ENCODE measurements around the gene KBTBD13.
"Not testable (repeated sequence)": the region's sequence is repeated elsewhere in the genome, so short reads cannot be mapped to it uniquely, and the experiment has no call there.

Gene KBTBD13

GRCh38 chr15:65089206-65089824, 12.8 kb downstream of the KBTBD13 start:
- DNase-seq (ENCODE audit: low spot score): no peak

- no peak for DNase-seq (ENCODE audit: low spot score)
These were observed 15.6 kb downstream of the KBTBD13 start for GRCh38 chr15:65091946-65092770.

GRCh38 chr15:65092911-65093792, 16.6 kb downstream of the KBTBD13 start:
- no peak for DNase-seq (ENCODE audit: low spot score)

- not testable (repeated sequence) for DNase-seq (ENCODE audit: low spot score)
These were observed 17.2 kb downstream of the KBTBD13 start for GRCh38 chr15:65093793-65094170.

GRCh38 chr15:65094294-65094995, 17.9 kb downstream of the KBTBD13 start:
- DNase-seq (ENCODE audit: low spot score): no peak

- DNase-seq (ENCODE audit: low spot score): no peak
These were observed 18.6 kb downstream of the KBTBD13 start for GRCh38 chr15:65095011-65095746.

- DNase-seq (ENCODE audit: low spot score): no peak
These were observed 19.2 kb downstream of the KBTBD13 start for GRCh38 chr15:65095747-65096104.

- DNase-seq (ENCODE audit: low spot score): no peak
These were observed 20.2 kb downstream of the KBTBD13 start for GRCh38 chr15:65096481-65097385.

- DNase-seq (ENCODE audit: low spot score): no peak
These were observed 21.2 kb downstream of the KBTBD13 start for GRCh38 chr15:65097651-65098263.

GRCh38 chr15:65099336-65099735, 22.8 kb downstream of the KBTBD13 start:
- no peak for DNase-seq (ENCODE audit: low spot score)

GRCh38 chr15:65099801-65100200, 23.3 kb downstream of the KBTBD13 start:
- not testable (repeated sequence) for DNase-seq (ENCODE audit: low spot score)

- no peak for DNase-seq (ENCODE audit: low spot score)
These were observed 23.9 kb downstream of the KBTBD13 start for GRCh38 chr15:65100442-65100841.

GRCh38 chr15:65101411-65101890, 24.9 kb downstream of the KBTBD13 start:
- DNase-seq (ENCODE audit: low spot score): peak; percentile 79

- no peak for DNase-seq (ENCODE audit: low spot score)
These were observed 25.6 kb downstream of the KBTBD13 start for GRCh38 chr15:65101891-65102708.

GRCh38 chr15:65102912-65103311, 26.4 kb downstream of the KBTBD13 start:
- DNase-seq (ENCODE audit: low spot score): no peak

GRCh38 chr15:65105038-65105437, 28.5 kb downstream of the KBTBD13 start:
- DNase-seq (ENCODE audit: low spot score): no peak

GRCh38 chr15:65106011-65106590, 29.6 kb downstream of the KBTBD13 start:
- no peak for DNase-seq (ENCODE audit: low spot score)

GRCh38 chr15:65110676-65111292, 34.2 kb downstream of the KBTBD13 start:
- no peak for DNase-seq (ENCODE audit: low spot score)
